Common myeloid progenitor, CD34-positive (primary cell): ENCODE measurements around the gene ZNF605.
"Not testable (repeated sequence)": the region's sequence is repeated elsewhere in the genome, so short reads cannot be mapped to it uniquely, and the experiment has no call there.

ENCODE experiments used
- CTCF ChIA-PET: fragments of 350-600 bp; sonication (Branson Sonifier 250); formaldehyde crosslinking; loops from one replicate; lab custom pipeline; 2021; ENCODE audit warnings: antibody characterized with exemption; lab: Charles Lee
- POLR2A ChIA-PET: fragments of 350-600 bp; sonication (Branson Sonifier 250); formaldehyde crosslinking; loops from one replicate; lab custom pipeline; 2021; ENCODE audit warnings: antibody characterized with exemption; lab: Charles Lee
- DNase-seq, 3 donors: peaks; one replicate each; pipeline versions ENCODE4 v3.0.0 to v3.0.0-alpha.2; 2013
- H3K27ac ChIP-seq, 2 experiments: 1 replicate in 1 of 2; 2 replicates in 1 of 2; pipeline ENCODE4 v1.7.0; 2013; ENCODE audit warnings: inconsistent platforms in 2 of 2, low read length in 2 of 2, mild to moderate bottlenecking in 2 of 2, low read depth in 1 of 2, moderate library complexity in 1 of 2; ENCODE audit not compliant: severe bottlenecking in 2 of 2, insufficient read depth in 1 of 2, poor library complexity in 1 of 2
- H3K27me3 ChIP-seq, 5 experiments: replicated peaks in 2 of 5; 1 replicate in 3 of 5; 2 replicates in 2 of 5; pipeline versions ENCODE4 v1.6.1 to v1.7.0; 2013; ENCODE audit warnings: low read length in 4 of 5, mild to moderate bottlenecking in 2 of 5, moderate library complexity in 2 of 5, inconsistent platforms in 1 of 5; ENCODE audit not compliant: insufficient read depth in 5 of 5, control insufficient read depth in 4 of 5
- H3K36me3 ChIP-seq, 4 experiments: 1 replicate in 2 of 4; 2 replicates in 2 of 4; pipeline versions ENCODE4 v1.6.1 to v1.7.0; 2013; ENCODE audit warnings: low read length in 3 of 4, control low read depth in 1 of 4, mild to moderate bottlenecking in 1 of 4; ENCODE audit not compliant: control insufficient read depth in 4 of 4, insufficient read depth in 4 of 4
- H3K4me1 ChIP-seq, 4 experiments: 1 replicate in 3 of 4; 2 replicates in 1 of 4; pipeline versions ENCODE4 v1.6.1 to v1.7.1; 2013; ENCODE audit warnings: low read length in 3 of 4, mild to moderate bottlenecking in 3 of 4, control low read depth in 1 of 4, inconsistent platforms in 1 of 4, moderate library complexity in 1 of 4; ENCODE audit not compliant: control insufficient read depth in 4 of 4, insufficient read depth in 4 of 4; ENCODE audit errors: control extremely low read depth in 1 of 4
- H3K4me3 ChIP-seq, 7 experiments: 1 replicate in 4 of 7; 2 replicates in 3 of 7; pipeline versions ENCODE4 v1.5.1 to v1.7.0; 2013; ENCODE audit warnings: mild to moderate bottlenecking in 7 of 7, low read length in 6 of 7, moderate library complexity in 6 of 7, inconsistent platforms in 2 of 7, low read depth in 2 of 7, control low read depth in 1 of 7; ENCODE audit not compliant: insufficient read depth in 4 of 7, control insufficient read depth in 1 of 7; ENCODE audit errors: extremely low read depth in 1 of 7
- H3K9me3 ChIP-seq, 5 experiments: 1 replicate in 4 of 5; 2 replicates in 1 of 5; pipeline versions ENCODE4 v1.6.1 to v1.7.1; 2013; ENCODE audit warnings: low read length in 4 of 5, mild to moderate bottlenecking in 2 of 5, inconsistent platforms in 1 of 5, low read depth in 1 of 5, moderate library complexity in 1 of 5; ENCODE audit not compliant: control insufficient read depth in 4 of 5, insufficient read depth in 2 of 5; ENCODE audit errors: control extremely low read depth in 1 of 5
- WGBS: methylation state at CpG from one replicate; pipeline ENCODE4 v1.1.5; 2013; ENCODE audit not compliant: insufficient coverage; 5-methylcytosine and 5-hydroxymethylcytosine counted together

ZNF605 gene

GRCh38 chr12:132887513-132888351 is 68.4 kb downstream of the ZNF605 start, which contains the start of gene CHFR:
TSS of gene CHFR (minus strand) at chr12:132887605. CDS start at chr12:132887328, 277 bp downstream.
- POLR2A ChIA-PET, result interaction anchor here (0.7 to 1.1 kb wide), 2 partner anchors 60 to 242 kb away, joined by 3 read pairs; partner anchors contain the start of genes ZNF10 and ZNF891
- Histone ChIP-seq H3K27ac (peak within 1 kb of the TSS; percentile 89 to 92), H3K9me3 (peaks cover 0 to 18% (median 0%) of the 10 kb centered on the region in 5 experiments), H3K4me3 (peak within 1 kb of the TSS; percentile 57 to 89 (median 83)), H3K36me3 (peaks cover 0 to 14% (median 4%) of the 10 kb centered on the region in 4 experiments), H3K4me1 (peaks cover 0 to 12% (median 6%) of the 10 kb centered on the region in 4 experiments), H3K27me3 (no peaks in the 10 kb centered on the region)
- CTCF ChIA-PET, result no interaction called here
- peak; percentile 98 to 100 (median 99) for DNase-seq
- 2% methylated on average over 79 of the region's 84 CpGs for WGBS

GRCh38 chr12:132886529-132887477 is 69.3 kb downstream of the ZNF605 start:
- Histone ChIP-seq H3K4me3 (peak overlapping the region; percentile 47 to 89 (median 76)), H3K4me1 (peaks cover 0 to 12% (median 6%) of the 10 kb centered on the region in 4 experiments), H3K9me3 (peaks cover 0 to 18% (median 0%) of the 10 kb centered on the region in 5 experiments), H3K36me3 (peaks cover 0 to 24% (median 6%) of the 10 kb centered on the region in 4 experiments), H3K27me3 (no peaks in the 10 kb centered on the region), H3K27ac (no peak overlapping the region)
- ChIA-PET POLR2A (interaction anchor here (0.5 to 1.1 kb wide), 3 partner anchors 59 to 316 kb away, joined by 3 read pairs; partner anchors contain the start of genes ZNF10 and ZNF891), CTCF (interaction anchor here (1.2 kb wide), 2 partner anchors 18 to 118 kb away, joined by 3 to 6 read pairs; no protein-coding TSS in a partner anchor)
- DNase-seq, result peak in 2 of 3 donors; percentile 28 to 61
- 5% methylated on average over 43 of the region's 64 CpGs for WGBS

GRCh38 chr12:132881818-132882217 is 74.3 kb downstream of the ZNF605 start:
- WGBS, result 98% methylated on average over 6 of the region's 7 CpGs
- Histone ChIP-seq H3K36me3 (peaks cover 0 to 37% (median 9%) of the 10 kb centered on the region in 4 experiments), H3K4me3 (no peak overlapping the region), H3K27ac (no peak overlapping the region), H3K27me3 (no peaks in the 10 kb centered on the region), H3K9me3 (peaks cover 0 to 8% (median 0%) of the 10 kb centered on the region in 5 experiments), H3K4me1 (no peaks in the 10 kb centered on the region)
- POLR2A ChIA-PET, result interaction anchor here (0.7 kb wide), 1 partner anchor 11 kb away, joined by 3 read pairs; no protein-coding TSS in a partner anchor
- CTCF ChIA-PET, result no interaction called here
- DNase-seq, result no peak

GRCh38 chr12:132874620-132875019 is 81.5 kb downstream of the ZNF605 start:
- WGBS, result over 99% methylated on average over 18 of the region's 21 CpGs
- H3K4me3 ChIP-seq, DNase-seq, H3K27ac ChIP-seq, H3K9me3 ChIP-seq, POLR2A ChIA-PET, H3K27me3 ChIP-seq, CTCF ChIA-PET, H3K4me1 ChIP-seq: not testable (repeated sequence)
- H3K36me3 ChIP-seq, result peaks cover 5 to 59% (median 42%) of the 10 kb centered on the region in 4 experiments

GRCh38 chr12:132874175-132874574 is 81.9 kb downstream of the ZNF605 start:
- H3K4me3 ChIP-seq, result no peak overlapping the region
- H3K27ac ChIP-seq, result no peak overlapping the region
- peaks cover 10 to 62% (median 46%) of the 10 kb centered on the region in 4 experiments for H3K36me3 ChIP-seq
- DNase-seq, result no peak
- H3K9me3 ChIP-seq, result no peaks in the 10 kb centered on the region
- 99% methylated on average over 9 of the region's 11 CpGs for WGBS
- no peaks in the 10 kb centered on the region for H3K27me3 ChIP-seq
- H3K4me1 ChIP-seq, result no peaks in the 10 kb centered on the region
- CTCF ChIA-PET, result no interaction called here
- POLR2A ChIA-PET, result no interaction called here

- no peaks in the 10 kb centered on the region for H3K4me1 ChIP-seq
- H3K36me3 ChIP-seq, result peaks cover 11 to 63% (median 46%) of the 10 kb centered on the region in 4 experiments
- no peak overlapping the region for H3K4me3 ChIP-seq
- POLR2A ChIA-PET, result no interaction called here
- WGBS, result 91% methylated on average over 6 of the region's 10 CpGs
- CTCF ChIA-PET, result no interaction called here
- no peaks in the 10 kb centered on the region for H3K9me3 ChIP-seq
- no peak for DNase-seq
- H3K27me3 ChIP-seq, result no peaks in the 10 kb centered on the region
- H3K27ac ChIP-seq, result no peak overlapping the region
Measured at GRCh38 chr12:132873724-132874123, 82.4 kb downstream of the ZNF605 start.
